DOHH2 (cell line): Measurements from ENCODE around the gene CTNNBL1.

Experiments
- H3F3A ChIP-seq: fragments of 200-600 bp; sonication (generic), shearing (Covaris generic); 2 replicates; pipeline ENCODE4 v1.6.0; 2016; ENCODE audit warnings: antibody characterized with exemption, mild to moderate bottlenecking; ENCODE audit not compliant: control insufficient read depth, insufficient read depth
- H3K27ac ChIP-seq: fragments of 200-600 bp; sonication (generic); 2 replicates; pipeline ENCODE4 v1.5.1; 2014; ENCODE audit warnings: low read depth, mild to moderate bottlenecking, low read length, moderate library complexity
- H3K27me3 ChIP-seq: fragments of 200-600 bp; sonication (generic); 2 replicates; pipeline ENCODE4 v1.6.1; 2014; ENCODE audit warnings: mild to moderate bottlenecking, low read length, mixed read lengths; ENCODE audit not compliant: control insufficient read depth
- H3K36me3 ChIP-seq: fragments of 200-600 bp; sonication (generic); 2 replicates; pipeline ENCODE4 v1.6.1; 2014; ENCODE audit warnings: mild to moderate bottlenecking, low read length, moderate library complexity, mixed read lengths; ENCODE audit not compliant: control insufficient read depth
- H3K4me1 ChIP-seq: fragments of 200-600 bp; sonication (generic); 2 replicates; pipeline ENCODE4 v1.6.1; 2014; ENCODE audit warnings: mild to moderate bottlenecking, low read length, mixed read lengths; ENCODE audit not compliant: control insufficient read depth
- H3K4me2 ChIP-seq: fragments of 200-600 bp; sonication (generic); 2 replicates; pipeline ENCODE4 v1.6.0; 2014; ENCODE audit warnings: mild to moderate bottlenecking, low read length, moderate library complexity
- H3K4me3 ChIP-seq: fragments of 200-600 bp; sonication (generic); 2 replicates; pipeline ENCODE4 v1.5.1; 2014; ENCODE audit warnings: mild to moderate bottlenecking, low read length, mixed read lengths
- H3K79me2 ChIP-seq: fragments of 200-600 bp; sonication (generic); 2 replicates; pipeline ENCODE4 v1.6.1; 2014; ENCODE audit warnings: mild to moderate bottlenecking, low read length, mixed read lengths; ENCODE audit not compliant: control insufficient read depth
- H3K9me2 ChIP-seq: fragments of 200-600 bp; sonication (generic); replicated peaks from 2 replicates; pipeline ENCODE4 v1.6.1; 2014; ENCODE audit warnings: mild to moderate bottlenecking, low read length, mixed read lengths; ENCODE audit not compliant: control insufficient read depth
- H3K9me3 ChIP-seq: fragments of 200-600 bp; sonication (generic); 2 replicates; pipeline ENCODE4 v1.6.1; 2014; ENCODE audit warnings: antibody characterized with exemption, low read length, mixed read lengths; ENCODE audit not compliant: control insufficient read depth, insufficient read depth
- H4K20me1 ChIP-seq: fragments of 200-600 bp; sonication (generic); 2 replicates; pipeline ENCODE4 v1.6.0; 2014; ENCODE audit warnings: low read depth, mild to moderate bottlenecking, antibody characterized with exemption, low read length, moderate library complexity; ENCODE audit not compliant: control insufficient read depth, insufficient read depth
- CTCF ChIP-seq: fragments of 200-600 bp; sonication (generic); IDR thresholded peaks from one replicate; pipeline ENCODE4 v1.5.1; 2014; ENCODE audit warnings: antibody characterized with exemption, mild to moderate bottlenecking, low read depth, low read length; ENCODE audit not compliant: poor library complexity, severe bottlenecking
- EZH2phosphoT487 ChIP-seq: fragments of 200-600 bp; sonication (generic); IDR thresholded peaks from 2 replicates; pipeline ENCODE4 v1.6.1; 2017; ENCODE audit warnings: borderline replicate concordance, mild to moderate bottlenecking, antibody characterized with exemption, low read length, moderate library complexity, mixed read lengths

The CTNNBL1 gene

GRCh38 chr20:37810027-37810426 lies 116.2 kb downstream of the CTNNBL1 start:
- Histone ChIP-seq H3K4me1 (peaks cover 20% of the 10 kb centered on the region), H3K27ac (no peak overlapping the region), H3K4me3 (no peak overlapping the region), H3K4me2 (no peak overlapping the region), H3F3A (no peaks in the 10 kb centered on the region), H3K9me3 (no peaks in the 10 kb centered on the region), H3K79me2 (no peaks in the 10 kb centered on the region), H3K9me2 (no peaks in the 10 kb centered on the region), H3K27me3 (no peaks in the 10 kb centered on the region), H3K36me3 (peaks cover 27% of the 10 kb centered on the region), H4K20me1 (no peaks in the 10 kb centered on the region; the same call in 1 of the 2 replicates)
- no peak for TF ChIP-seq EZH2phosphoT487
- no peak for TF ChIP-seq CTCF

GRCh38 chr20:37816003-37816402 lies 122.2 kb downstream of the CTNNBL1 start:
- TF ChIP-seq CTCF = no peak
- TF ChIP-seq EZH2phosphoT487 = no peak
- Histone ChIP-seq H3K9me3 (no peaks in the 10 kb centered on the region), H3F3A (no peaks in the 10 kb centered on the region), H3K4me2 (no peak overlapping the region), H3K27ac (no peak overlapping the region), H3K9me2 (no peaks in the 10 kb centered on the region), H3K36me3 (no peaks in the 10 kb centered on the region), H3K4me1 (peaks cover 7% of the 10 kb centered on the region), H4K20me1 (no peaks in the 10 kb centered on the region; the same call in 1 of the 2 replicates), H3K79me2 (no peaks in the 10 kb centered on the region), H3K27me3 (no peaks in the 10 kb centered on the region), H3K4me3 (no peak overlapping the region)

- no peak for TF ChIP-seq CTCF
- no peak for TF ChIP-seq EZH2phosphoT487
- H3K9me3 ChIP-seq = no peaks in the 10 kb centered on the region
These were observed 122.9 kb downstream of the CTNNBL1 start for GRCh38 chr20:37816726-37817125.

GRCh38 chr20:37821696-37822095 lies 127.9 kb downstream of the CTNNBL1 start:
- Histone ChIP-seq H4K20me1 (no peaks in the 10 kb centered on the region), H3K4me2 (no peak overlapping the region), H3F3A (no peaks in the 10 kb centered on the region), H3K4me3 (no peak overlapping the region), H3K4me1 (peaks cover 7% of the 10 kb centered on the region), H3K9me2 (no peaks in the 10 kb centered on the region), H3K27ac (no peak overlapping the region), H3K36me3 (no peaks in the 10 kb centered on the region), H3K9me3 (no peaks in the 10 kb centered on the region), H3K79me2 (no peaks in the 10 kb centered on the region), H3K27me3 (no peaks in the 10 kb centered on the region)
- TF ChIP-seq EZH2phosphoT487 = no peak
- no peak for TF ChIP-seq CTCF

More at GRCh38 chr20:37816726-37817125, 122.9 kb downstream of the CTNNBL1 start:
- H3K4me2 ChIP-seq = no peak overlapping the region
- no peak overlapping the region for H3K27ac ChIP-seq
- no peaks in the 10 kb centered on the region for H3K36me3 ChIP-seq
- no peaks in the 10 kb centered on the region for H3K79me2 ChIP-seq
- H4K20me1 ChIP-seq = no peaks in the 10 kb centered on the region; the same call in 1 of the 2 replicates
- no peaks in the 10 kb centered on the region for H3K27me3 ChIP-seq
- peaks cover 7% of the 10 kb centered on the region for H3K4me1 ChIP-seq
- H3F3A ChIP-seq = no peaks in the 10 kb centered on the region
- H3K9me2 ChIP-seq = no peaks in the 10 kb centered on the region
- no peak overlapping the region for H3K4me3 ChIP-seq
